HL-60 (cell line): ENCODE results near the gene AFP.

Experiments used
- DNase-seq, 2 experiments: peaks; one replicate each; pipeline ENCODE4 v3.0.0-alpha.2; 2010 to 2020; ENCODE audit warnings: low read depth in 1 of 2, low spot score in 1 of 2
- H3K27ac ChIP-seq: fragments of 250-450 bp; sonication (Bioruptor Pico); replicated peaks from 2 replicates; pipeline ENCODE4 v1.5.1; 2020; ENCODE audit warnings: mild to moderate bottlenecking, moderate library complexity
- H3K27me3 ChIP-seq: fragments of 250-450 bp; sonication (Bioruptor Pico); 2 replicates; pipeline ENCODE4 v1.5.1; 2021; ENCODE audit warnings: mild to moderate bottlenecking, moderate library complexity; ENCODE audit not compliant: insufficient read depth, poor library complexity, severe bottlenecking
- H3K4me3 ChIP-seq: replicated peaks from 2 replicates; pipeline ENCODE4 v1.5.1; 2011; ENCODE audit warnings: mild to moderate bottlenecking, control low read depth, low read length; ENCODE audit not compliant: insufficient read depth
- CTCF ChIP-seq: IDR thresholded peaks from one replicate; pipeline ENCODE4 v1.5.1; 2011; ENCODE audit warnings: low read length, control low read depth, inconsistent platforms; ENCODE audit not compliant: insufficient read depth
- GABPA ChIP-seq: IDR thresholded peaks from 2 replicates; pipeline ENCODE4 v1.6.1; 2012; ENCODE audit warnings: low read depth
- POLR2AphosphoS5 ChIP-seq: IDR thresholded peaks from 2 replicates; pipeline ENCODE4 v1.6.1; 2012; ENCODE audit warnings: low read depth
- REST ChIP-seq: IDR thresholded peaks from 2 replicates; pipeline ENCODE4 v1.6.1; 2012; ENCODE audit warnings: low read depth; ENCODE audit not compliant: insufficient replicate concordance
- SPI1 ChIP-seq: IDR thresholded peaks from 2 replicates; pipeline ENCODE4 v1.6.1; 2012; ENCODE audit warnings: low read depth, mild to moderate bottlenecking, borderline replicate concordance

The AFP gene

GRCh38 chr4:73443224-73443623 is 7.2 kb downstream of the AFP start:
- no peak for DNase-seq

GRCh38 chr4:73445383-73446335 is 9.6 kb downstream of the AFP start:
- no peak for DNase-seq
- peaks cover 8% of the 10 kb centered on the region for H3K27me3 ChIP-seq
- no peak for TF ChIP-seq POLR2AphosphoS5
- no peak for TF ChIP-seq REST
- no peak for TF ChIP-seq SPI1
- no peak for TF ChIP-seq GABPA
- no peak for TF ChIP-seq CTCF
- no peak overlapping the region for H3K27ac ChIP-seq
- no peak overlapping the region for H3K4me3 ChIP-seq

More at GRCh38 chr4:73443224-73443623, 7.2 kb downstream of the AFP start:
- H3K27ac ChIP-seq = no peak overlapping the region
- H3K4me3 ChIP-seq = no peak overlapping the region
- H3K27me3 ChIP-seq = peaks cover 6% of the 10 kb centered on the region
- no peak for TF ChIP-seq GABPA
- no peak for TF ChIP-seq SPI1
- TF ChIP-seq POLR2AphosphoS5 = no peak
- no peak for TF ChIP-seq CTCF
- TF ChIP-seq REST = no peak

GRCh38 chr4:73446336-73446938 is 10.4 kb downstream of the AFP start:
- Histone ChIP-seq H3K4me3 (no peak overlapping the region), H3K27ac (no peak overlapping the region), H3K27me3 (peaks cover 8% of the 10 kb centered on the region)
- peak; percentile 12 to 23 for DNase-seq
- TF ChIP-seq REST = no peak
- peak; percentile 73 for TF ChIP-seq CTCF
